Lung microvascular endothelial cell (primary cell): ENCODE measurements around the gene SERTAD1. TPM values are rescaled to one million over a fixed set of nuclear protein-coding genes. Genes with fewer than 3 reads are reported as not detected.
A peak's percentile ranks its signal among the peaks of the same experiment; 100 is the strongest.
"Not testable (repeated sequence)": the region's sequence is repeated elsewhere in the genome, so short reads cannot be mapped to it uniquely, and the experiment has no call there.

Source experiments
- DNase-seq, 2 donors: peaks; one replicate each; pipeline versions ENCODE4 v3.0.0 to v3.0.0-alpha.2; 2010; ENCODE audit warnings: low read depth in 2 of 2
- total RNA-seq: library from RNA; depleted of rRNA; stranded (reverse); fragments of >200 nt; gene quantifications from 2 replicates; pipeline ENCODE4 v1.2.1, GENCODE V29; 2014

Gene SERTAD1
- total RNA-seq, 1 donor from 2014 or later = 27.8 TPM

- no peak for DNase-seq
Observed at GRCh38 chr19:40422748-40423566, 2.8 kb downstream of the SERTAD1 start.

- DNase-seq = no peak
Observed at GRCh38 chr19:40421993-40422747, 3.6 kb downstream of the SERTAD1 start.

- DNase-seq = peak; percentile 90 to 97
Observed at GRCh38 chr19:40420766-40421765, 4.7 kb downstream of the SERTAD1 start.

- DNase-seq = no peak
Observed at GRCh38 chr19:40420451-40420765, 5.4 kb downstream of the SERTAD1 start.

- no peak for DNase-seq
Observed at GRCh38 chr19:40419780-40420179, 6.0 kb downstream of the SERTAD1 start.

GRCh38 chr19:40419066-40419612 is 6.7 kb downstream of the SERTAD1 start:
- no peak for DNase-seq

GRCh38 chr19:40418040-40418439 is 7.8 kb downstream of the SERTAD1 start:
- no peak for DNase-seq

- no peak for DNase-seq
Observed at GRCh38 chr19:40417643-40417981, 8.2 kb downstream of the SERTAD1 start.

GRCh38 chr19:40416918-40417642 is 8.7 kb downstream of the SERTAD1 start:
- peak; percentile 61 to 76 for DNase-seq

GRCh38 chr19:40415768-40416167 is 10.0 kb downstream of the SERTAD1 start:
- no peak for DNase-seq

- peak in 1 of 2 donors; percentile 14 for DNase-seq
Observed at GRCh38 chr19:40414542-40415535, 11.0 kb downstream of the SERTAD1 start.

- no peak for DNase-seq
Observed at GRCh38 chr19:40413291-40413845, 12.4 kb downstream of the SERTAD1 start, which contains the start of gene PRX. TSS of gene PRX (minus strand) at chr19:40413378. CDS start at chr19:40407932, 5,446 bp downstream.

- DNase-seq = no peak
Observed at GRCh38 chr19:40412866-40413265, 12.9 kb downstream of the SERTAD1 start.

GRCh38 chr19:40411958-40412499 is 13.8 kb downstream of the SERTAD1 start:
- no peak for DNase-seq

- no peak for DNase-seq
Observed at GRCh38 chr19:40411125-40411842, 14.5 kb downstream of the SERTAD1 start.

GRCh38 chr19:40410030-40410389 is 15.8 kb downstream of the SERTAD1 start:
- DNase-seq = no peak

- DNase-seq = not testable (repeated sequence)
Observed at GRCh38 chr19:40408598-40408925, 17.2 kb downstream of the SERTAD1 start.
